Adrenal gland (tissue), 5 donors: ENCODE results near the gene SP8.

Source experiments
- POLR2A ChIP-seq, 2 donors: fragments of 450-650 bp; IDR thresholded peaks; one replicate each; pipeline ENCODE4 v1.6.1; 2017; ENCODE audit warnings: antibody characterized with exemption in 2 of 2, mild to moderate bottlenecking in 2 of 2, moderate library complexity in 1 of 2
- TF ChIP-seq, protein P1 (sequence below), 6 experiments: fragments of 450-650 bp in 4 of 6; fragments of 200-600 bp in 2 of 6; sonication (generic) in 1 of 6; IDR thresholded peaks; 1 replicate in 5 of 6; 2 replicates in 1 of 6; pipeline versions ENCODE4 v1.5.1 to v1.8.0; 2016 to 2021; ENCODE audit warnings: antibody characterized with exemption in 6 of 6, mild to moderate bottlenecking in 2 of 6, moderate library complexity in 1 of 6
- donor health status: DM: no; HTN: no; CAD: no.

DNA sequence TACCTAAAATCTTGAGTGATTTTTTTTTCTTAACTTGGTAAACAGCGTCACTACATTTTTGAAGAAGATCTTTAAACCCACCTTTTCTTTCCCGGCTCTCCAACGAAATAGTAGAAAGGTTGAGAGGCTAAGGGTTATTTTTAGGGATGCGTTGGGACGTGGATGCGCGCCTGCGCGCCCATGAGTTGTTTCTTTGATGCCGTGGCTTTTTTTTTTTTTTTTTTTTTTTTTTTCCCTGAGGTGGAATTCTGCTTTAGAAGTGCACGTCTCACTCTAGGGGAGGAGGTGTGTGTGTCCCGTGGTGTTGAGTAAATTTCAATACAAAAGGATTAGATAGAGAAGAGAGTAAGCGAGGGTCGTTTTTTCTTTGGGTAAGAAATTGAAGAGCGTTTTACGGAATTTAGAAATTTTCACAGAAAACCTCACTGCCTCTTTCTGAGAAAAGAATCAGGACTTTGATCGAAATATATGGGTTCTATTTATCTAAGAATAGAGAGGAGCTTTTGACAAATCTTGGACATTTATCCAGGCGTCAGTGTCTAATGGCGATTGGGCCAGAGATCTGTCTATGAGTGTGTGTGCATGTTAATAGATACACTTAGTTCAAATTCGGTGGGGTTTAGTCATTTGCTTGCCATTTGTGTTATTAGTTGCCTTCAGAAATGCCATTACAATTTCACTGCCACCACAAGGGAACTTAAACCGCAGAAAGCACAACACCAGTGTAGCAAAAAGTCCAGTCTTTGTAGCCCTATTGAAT is 1.2 kb upstream of the SP8 start:
- TF ChIP-seq, protein P1, sequence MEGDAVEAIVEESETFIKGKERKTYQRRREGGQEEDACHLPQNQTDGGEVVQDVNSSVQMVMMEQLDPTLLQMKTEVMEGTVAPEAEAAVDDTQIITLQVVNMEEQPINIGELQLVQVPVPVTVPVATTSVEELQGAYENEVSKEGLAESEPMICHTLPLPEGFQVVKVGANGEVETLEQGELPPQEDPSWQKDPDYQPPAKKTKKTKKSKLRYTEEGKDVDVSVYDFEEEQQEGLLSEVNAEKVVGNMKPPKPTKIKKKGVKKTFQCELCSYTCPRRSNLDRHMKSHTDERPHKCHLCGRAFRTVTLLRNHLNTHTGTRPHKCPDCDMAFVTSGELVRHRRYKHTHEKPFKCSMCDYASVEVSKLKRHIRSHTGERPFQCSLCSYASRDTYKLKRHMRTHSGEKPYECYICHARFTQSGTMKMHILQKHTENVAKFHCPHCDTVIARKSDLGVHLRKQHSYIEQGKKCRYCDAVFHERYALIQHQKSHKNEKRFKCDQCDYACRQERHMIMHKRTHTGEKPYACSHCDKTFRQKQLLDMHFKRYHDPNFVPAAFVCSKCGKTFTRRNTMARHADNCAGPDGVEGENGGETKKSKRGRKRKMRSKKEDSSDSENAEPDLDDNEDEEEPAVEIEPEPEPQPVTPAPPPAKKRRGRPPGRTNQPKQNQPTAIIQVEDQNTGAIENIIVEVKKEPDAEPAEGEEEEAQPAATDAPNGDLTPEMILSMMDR (IDR thresholded peaks at IDR 0.05): no peak
- no peak for TF ChIP-seq POLR2A (IDR thresholded peaks at IDR 0.05)
